Panc1 (cell line): ENCODE results near the gene CDH26.

Source experiments
- POLR2AphosphoS5 ChIP-seq: IDR thresholded peaks from 2 replicates; pipeline ENCODE4 v1.6.1; 2012; ENCODE audit warnings: mild to moderate bottlenecking, low read depth, low read length, moderate library complexity
- TF ChIP-seq, protein P1 (sequence below): fragments of 450-650 bp; IDR thresholded peaks from 2 replicates; pipeline ENCODE4 v1.5.1; 2017; ENCODE audit warnings: mild to moderate bottlenecking
- TF ChIP-seq, protein P2 (sequence below), 2 experiments: IDR thresholded peaks; 2 replicates each; pipeline ENCODE4 v1.6.1; 2011 to 2012; ENCODE audit warnings: low read depth in 2 of 2, control low read depth in 1 of 2, low read length in 1 of 2, mild to moderate bottlenecking in 1 of 2, moderate library complexity in 1 of 2; ENCODE audit not compliant: insufficient read depth in 1 of 2

DNA sequence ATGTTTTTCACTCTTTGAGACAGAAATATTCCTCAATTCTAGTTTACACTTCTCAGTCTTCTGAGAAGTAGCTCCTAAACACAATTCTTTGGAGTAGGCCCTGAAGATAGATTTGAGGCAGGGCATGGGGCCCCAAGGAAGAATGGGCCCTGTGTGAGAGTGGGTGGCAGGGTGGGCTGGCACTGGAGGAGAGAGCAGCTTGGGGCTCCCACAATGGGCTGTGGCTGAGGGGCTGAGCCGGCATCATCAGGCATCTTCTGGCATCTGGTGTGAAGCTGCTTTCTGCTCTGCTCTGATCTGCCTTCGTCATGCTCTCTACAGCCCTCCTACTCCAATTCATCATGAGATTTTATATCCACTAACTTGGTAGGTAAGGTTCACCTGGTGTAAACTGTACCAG is 88.2 kb downstream of the CDH26 start:
- no peak for TF ChIP-seq POLR2AphosphoS5
- TF ChIP-seq, protein P1, sequence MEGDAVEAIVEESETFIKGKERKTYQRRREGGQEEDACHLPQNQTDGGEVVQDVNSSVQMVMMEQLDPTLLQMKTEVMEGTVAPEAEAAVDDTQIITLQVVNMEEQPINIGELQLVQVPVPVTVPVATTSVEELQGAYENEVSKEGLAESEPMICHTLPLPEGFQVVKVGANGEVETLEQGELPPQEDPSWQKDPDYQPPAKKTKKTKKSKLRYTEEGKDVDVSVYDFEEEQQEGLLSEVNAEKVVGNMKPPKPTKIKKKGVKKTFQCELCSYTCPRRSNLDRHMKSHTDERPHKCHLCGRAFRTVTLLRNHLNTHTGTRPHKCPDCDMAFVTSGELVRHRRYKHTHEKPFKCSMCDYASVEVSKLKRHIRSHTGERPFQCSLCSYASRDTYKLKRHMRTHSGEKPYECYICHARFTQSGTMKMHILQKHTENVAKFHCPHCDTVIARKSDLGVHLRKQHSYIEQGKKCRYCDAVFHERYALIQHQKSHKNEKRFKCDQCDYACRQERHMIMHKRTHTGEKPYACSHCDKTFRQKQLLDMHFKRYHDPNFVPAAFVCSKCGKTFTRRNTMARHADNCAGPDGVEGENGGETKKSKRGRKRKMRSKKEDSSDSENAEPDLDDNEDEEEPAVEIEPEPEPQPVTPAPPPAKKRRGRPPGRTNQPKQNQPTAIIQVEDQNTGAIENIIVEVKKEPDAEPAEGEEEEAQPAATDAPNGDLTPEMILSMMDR: no peak
- TF ChIP-seq, protein P2, sequence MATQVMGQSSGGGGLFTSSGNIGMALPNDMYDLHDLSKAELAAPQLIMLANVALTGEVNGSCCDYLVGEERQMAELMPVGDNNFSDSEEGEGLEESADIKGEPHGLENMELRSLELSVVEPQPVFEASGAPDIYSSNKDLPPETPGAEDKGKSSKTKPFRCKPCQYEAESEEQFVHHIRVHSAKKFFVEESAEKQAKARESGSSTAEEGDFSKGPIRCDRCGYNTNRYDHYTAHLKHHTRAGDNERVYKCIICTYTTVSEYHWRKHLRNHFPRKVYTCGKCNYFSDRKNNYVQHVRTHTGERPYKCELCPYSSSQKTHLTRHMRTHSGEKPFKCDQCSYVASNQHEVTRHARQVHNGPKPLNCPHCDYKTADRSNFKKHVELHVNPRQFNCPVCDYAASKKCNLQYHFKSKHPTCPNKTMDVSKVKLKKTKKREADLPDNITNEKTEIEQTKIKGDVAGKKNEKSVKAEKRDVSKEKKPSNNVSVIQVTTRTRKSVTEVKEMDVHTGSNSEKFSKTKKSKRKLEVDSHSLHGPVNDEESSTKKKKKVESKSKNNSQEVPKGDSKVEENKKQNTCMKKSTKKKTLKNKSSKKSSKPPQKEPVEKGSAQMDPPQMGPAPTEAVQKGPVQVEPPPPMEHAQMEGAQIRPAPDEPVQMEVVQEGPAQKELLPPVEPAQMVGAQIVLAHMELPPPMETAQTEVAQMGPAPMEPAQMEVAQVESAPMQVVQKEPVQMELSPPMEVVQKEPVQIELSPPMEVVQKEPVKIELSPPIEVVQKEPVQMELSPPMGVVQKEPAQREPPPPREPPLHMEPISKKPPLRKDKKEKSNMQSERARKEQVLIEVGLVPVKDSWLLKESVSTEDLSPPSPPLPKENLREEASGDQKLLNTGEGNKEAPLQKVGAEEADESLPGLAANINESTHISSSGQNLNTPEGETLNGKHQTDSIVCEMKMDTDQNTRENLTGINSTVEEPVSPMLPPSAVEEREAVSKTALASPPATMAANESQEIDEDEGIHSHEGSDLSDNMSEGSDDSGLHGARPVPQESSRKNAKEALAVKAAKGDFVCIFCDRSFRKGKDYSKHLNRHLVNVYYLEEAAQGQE (IDR thresholded peaks at IDR 0.05; ENCODE audit: insufficient read depth in 1 of 2, low read depth in 2 of 2, low read length in 1 of 2): no peak
